ENCODE data around the gene LRMDA.

GRCh38 chr10:75905490-75905889 is 474.1 kb downstream of the LRMDA start:
- no peak for TF ChIP-seq POLR2A (IDR thresholded peaks at IDR 0.05)
- no peak for TF ChIP-seq POLR2AphosphoS5 (IDR thresholded peaks at IDR 0.05)

Data from sigmoid colon (tissue), 4 donors.